Pancreas (tissue), 10 donors: ENCODE measurements around the gene EVA1A. TPM values are rescaled to one million over a fixed set of nuclear protein-coding genes. Genes with fewer than 3 reads are reported as not detected.

ENCODE experiments used
- ATAC-seq, 4 donors: fragments of 200-7000 bp; cut with Tn5 transposase; one replicate each; pipeline versions ENCODE4 v1.8.0 to v1.9.1; 2020; ENCODE audit warnings: mild to moderate bottlenecking in 4 of 4, moderate library complexity in 4 of 4
- DNase-seq, 6 donors: peaks; one replicate each; pipeline ENCODE4 v3.0.0-alpha.2; 2020
- FAIRE-seq: peaks from 2 replicates; lab custom pipeline; 2012; peaks lifted over from hg19 to GRCh38; lab: Jason Lieb, UNC
- H3K27ac ChIP-seq, 4 donors: fragments of 200-600 bp; sonication (generic); 1 replicate in 3 of 4; 2 replicates in 1 of 4; pipeline versions ENCODE4 v1.5.0 to v1.8.0; 2020
- H3K27me3 ChIP-seq, 4 donors: fragments of 200-600 bp; one replicate each; pipeline ENCODE4 v1.8.0; 2021
- H3K36me3 ChIP-seq, 3 donors: fragments of 200-600 bp; sonication (generic) in 1 of 3; one replicate each; pipeline versions ENCODE4 v1.5.0 to v1.8.0; 2020 to 2021
- H3K4me1 ChIP-seq, 3 donors: fragments of 200-600 bp; one replicate each; pipeline ENCODE4 v1.8.0; 2021
- H3K4me3 ChIP-seq, 4 donors: fragments of 200-600 bp; sonication (generic) in 2 of 4; one replicate each; pipeline versions ENCODE4 v1.5.0 to v1.8.0; 2020 to 2021
- H3K9me3 ChIP-seq, 4 donors: fragments of 200-600 bp; one replicate each; pipeline ENCODE4 v1.8.0; 2021
- WGBS, 2 donors: extraction: QIAGEN DNeasy Blood & Tissue Kit; methylation state at CpG; one replicate each; pipeline ENCODE4 v1.1.7; 2013; 5-methylcytosine and 5-hydroxymethylcytosine counted together
- intact Hi-C, 3 donors: fragments of 100-400 bp; cut with DNase I; formaldehyde crosslinking; loops; one replicate each; pipeline versions ENCODE4 v1.11.1 to v1.14.2; 2022
- polyA plus RNA-seq, 2 donors: library from polyadenylated mRNA; stranded (reverse); fragments of 200-250 nt; gene quantifications; one replicate each; pipeline ENCODE4 v1.2.3, GENCODE V29; 2013
- total RNA-seq, 6 donors: library from RNA; stranded (reverse); fragmentation: NEBNext Ultra II Directional in 4 of 6; extraction: Animal tissue kit (Norgen Biotek cat#: 25700) in 4 of 6; gene quantifications; one replicate each; pipeline versions ENCODE4 v1.2.1 to v1.2.4, GENCODE V29; 2021 to 2023
- TF ChIP-seq, protein P1 (sequence below), 4 donors: fragments of 200-600 bp; sonication (generic) in 3 of 4; IDR thresholded peaks; one replicate each; pipeline versions ENCODE4 v1.5.0 to v1.8.0; 2021; ENCODE audit warnings: antibody characterized with exemption in 4 of 4
- donor health status: healthy with polysubstance abuse.
- donor health status: DM: no; HTN: no; CAD: no; lungs with moderate emphysema.
- donor health status: DM: no; HTN: no; CAD: no.
- donor health status: control.
- donor health status: control.
- donor health status: Bipolar disorder and iron deficiency.
- donor health status: DM: yes; HTN: yes; CAD: no.
- donor health status: DM: no; HTN: no; CAD: no.
- donor health status: DM: no; HTN: no; CAD: no.
- donor health status: DM: yes; HTN: yes; CAD: no.

The EVA1A gene
- total and polyA plus RNA-seq, 8 donors, result 16.1 to 36.8 (median 22.4) TPM

GRCh38 chr2:75569546-75569945 is 8.8 kb upstream of the EVA1A start:
- no peaks in the 10 kb centered on the region for H3K27me3 ChIP-seq
- no peaks in the 10 kb centered on the region for H3K9me3 ChIP-seq
- WGBS, 2 donors, result 83 to 86% methylated on average over 5 of the region's 5 CpGs
- no peak for ATAC-seq
- H3K36me3 ChIP-seq, result no peaks in the 10 kb centered on the region
- no peak overlapping the region for H3K4me3 ChIP-seq
- intact Hi-C loops, result no loop called here
- peaks cover 38 to 42% (median 42%) of the 10 kb centered on the region in 3 donors for H3K4me1 ChIP-seq
- H3K27ac ChIP-seq, result peak overlapping the region; percentile 82 to 95 (median 87)
- no peak for DNase-seq
- FAIRE-seq, result no peak
- TF ChIP-seq, protein P1, sequence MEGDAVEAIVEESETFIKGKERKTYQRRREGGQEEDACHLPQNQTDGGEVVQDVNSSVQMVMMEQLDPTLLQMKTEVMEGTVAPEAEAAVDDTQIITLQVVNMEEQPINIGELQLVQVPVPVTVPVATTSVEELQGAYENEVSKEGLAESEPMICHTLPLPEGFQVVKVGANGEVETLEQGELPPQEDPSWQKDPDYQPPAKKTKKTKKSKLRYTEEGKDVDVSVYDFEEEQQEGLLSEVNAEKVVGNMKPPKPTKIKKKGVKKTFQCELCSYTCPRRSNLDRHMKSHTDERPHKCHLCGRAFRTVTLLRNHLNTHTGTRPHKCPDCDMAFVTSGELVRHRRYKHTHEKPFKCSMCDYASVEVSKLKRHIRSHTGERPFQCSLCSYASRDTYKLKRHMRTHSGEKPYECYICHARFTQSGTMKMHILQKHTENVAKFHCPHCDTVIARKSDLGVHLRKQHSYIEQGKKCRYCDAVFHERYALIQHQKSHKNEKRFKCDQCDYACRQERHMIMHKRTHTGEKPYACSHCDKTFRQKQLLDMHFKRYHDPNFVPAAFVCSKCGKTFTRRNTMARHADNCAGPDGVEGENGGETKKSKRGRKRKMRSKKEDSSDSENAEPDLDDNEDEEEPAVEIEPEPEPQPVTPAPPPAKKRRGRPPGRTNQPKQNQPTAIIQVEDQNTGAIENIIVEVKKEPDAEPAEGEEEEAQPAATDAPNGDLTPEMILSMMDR (IDR thresholded peaks at IDR 0.05), result no peak

GRCh38 chr2:75568174-75568573 is 7.4 kb upstream of the EVA1A start:
- no peak for ATAC-seq
- TF ChIP-seq, protein P1 (IDR thresholded peaks at IDR 0.05), result no peak
- H3K4me1 ChIP-seq, result peaks cover 34 to 41% (median 39%) of the 10 kb centered on the region in 3 donors
- WGBS, 2 donors, result 98 to 100% methylated on average over 1 of the region's 1 CpG
- H3K27ac ChIP-seq, result no peak overlapping the region
- DNase-seq, result no peak
- H3K27me3 ChIP-seq, result no peaks in the 10 kb centered on the region
- H3K9me3 ChIP-seq, result no peaks in the 10 kb centered on the region
- no peak overlapping the region for H3K4me3 ChIP-seq
- peak; percentile 88 for FAIRE-seq
- intact Hi-C loops, result no loop called here
- H3K36me3 ChIP-seq, result no peaks in the 10 kb centered on the region

GRCh38 chr2:75565472-75566462 is 5.0 kb upstream of the EVA1A start:
- H3K4me1 ChIP-seq, result peaks cover 26 to 28% (median 26%) of the 10 kb centered on the region in 3 donors
- no peak overlapping the region for H3K27ac ChIP-seq
- no peak for FAIRE-seq
- H3K36me3 ChIP-seq, result no peaks in the 10 kb centered on the region
- WGBS, 2 donors, result 67 to 71% methylated on average over 8 of the region's 8 CpGs
- DNase-seq, result no peak
- TF ChIP-seq, protein P1 (IDR thresholded peaks at IDR 0.05), result no peak
- H3K27me3 ChIP-seq, result no peaks in the 10 kb centered on the region
- H3K4me3 ChIP-seq, result no peak overlapping the region
- intact Hi-C loops, result no loop called here
- no peaks in the 10 kb centered on the region for H3K9me3 ChIP-seq
- no peak for ATAC-seq

DNA sequence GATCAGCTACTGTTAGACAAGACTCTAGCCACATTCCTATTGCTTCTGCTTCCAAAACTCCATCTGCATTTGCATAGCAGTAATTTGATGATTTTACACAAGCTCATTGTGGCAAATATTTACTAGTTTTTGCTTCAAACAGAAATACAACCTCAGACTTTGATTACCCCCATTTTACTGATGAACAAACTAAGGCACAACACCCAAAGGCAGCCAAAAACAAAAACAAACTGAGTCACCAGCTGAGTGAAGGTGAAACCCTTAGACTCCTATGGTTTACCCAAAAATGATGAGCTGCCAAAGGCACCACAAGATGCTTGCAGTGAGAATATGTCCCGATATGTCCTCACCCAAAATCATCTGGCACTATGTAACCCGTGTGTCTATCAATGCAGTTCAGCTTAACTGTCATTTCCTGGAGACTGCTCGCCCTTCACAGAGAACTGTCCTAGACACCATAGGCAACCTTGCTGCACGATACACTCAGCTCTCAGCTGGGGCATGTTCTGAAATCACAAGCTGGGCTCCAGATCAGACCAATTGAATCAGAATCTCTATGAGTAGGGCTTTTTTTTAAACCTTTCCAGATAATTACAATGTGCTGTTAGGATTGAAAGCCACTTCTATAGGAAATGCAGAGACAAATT is 4.1 kb upstream of the EVA1A start:
- WGBS, 2 donors, result 91 to 94% methylated on average over 4 of the region's 4 CpGs
- Histone ChIP-seq H3K9me3 (no peaks in the 10 kb centered on the region), H3K4me1 (peaks cover 17 to 19% (median 18%) of the 10 kb centered on the region in 3 donors), H3K4me3 (no peak overlapping the region), H3K27ac (no peak overlapping the region), H3K36me3 (no peaks in the 10 kb centered on the region), H3K27me3 (no peaks in the 10 kb centered on the region)
- no peak for DNase-seq
- intact Hi-C loops, result no loop called here
- no peak for FAIRE-seq
- TF ChIP-seq, protein P1 (IDR thresholded peaks at IDR 0.05), result no peak
- ATAC-seq, result no peak
